GM13976 (cell line): ENCODE results near the gene CLSTN2.

Experiments used
- DNase-seq: peaks from one replicate; pipeline ENCODE4 v3.0.0; 2012; ENCODE audit warnings: low spot score
- CTCF ChIP-seq: IDR thresholded peaks from 2 replicates; pipeline ENCODE4 v1.5.1; 2012; ENCODE audit warnings: borderline replicate concordance, mild to moderate bottlenecking; ENCODE audit not compliant: insufficient read depth; ENCODE audit errors: extremely low read depth, missing control alignments, control extremely low read depth
- in situ Hi-C: fragments of 300-500 bp; cut with MboI; formaldehyde crosslinking; loops from one replicate; pipeline ENCODE4 v1.12.0; 2022; ENCODE audit warnings: low sequenced_read_pairs, mixed read lengths, inconsistent platforms; ENCODE audit not compliant: unreplicated experiment

Gene CLSTN2

GRCh38 chr3:139940622-139941021 lies 5.6 kb downstream of the CLSTN2 start:
- TF ChIP-seq CTCF: no peak
- in situ Hi-C loops: no loop called here
- no peak for DNase-seq

- TF ChIP-seq CTCF: no peak
- no peak for DNase-seq
- in situ Hi-C loops: no loop called here
Measured at GRCh38 chr3:139941580-139941979, 6.6 kb downstream of the CLSTN2 start.

- TF ChIP-seq CTCF: no peak
- in situ Hi-C loops: no loop called here
- no peak for DNase-seq
Measured at GRCh38 chr3:139944256-139944910, 9.4 kb downstream of the CLSTN2 start.

GRCh38 chr3:139945386-139945785 lies 10.4 kb downstream of the CLSTN2 start:
- in situ Hi-C loops: no loop called here
- TF ChIP-seq CTCF: no peak
- no peak for DNase-seq

- TF ChIP-seq CTCF: no peak
- in situ Hi-C loops: no loop called here
- DNase-seq: no peak
Measured at GRCh38 chr3:139945942-139946341, 11.0 kb downstream of the CLSTN2 start.

GRCh38 chr3:139948467-139948866 lies 13.5 kb downstream of the CLSTN2 start:
- TF ChIP-seq CTCF: no peak
- no peak for DNase-seq
- in situ Hi-C loops: no loop called here

- TF ChIP-seq CTCF: no peak
- in situ Hi-C loops: no loop called here
- DNase-seq: no peak
Measured at GRCh38 chr3:139948898-139949297, 13.9 kb downstream of the CLSTN2 start.
